A549 (cell line): Measurements from ENCODE around the gene MAP3K4.

Experiments used
- FOSB ChIP-seq: fragments of 250-450 bp; sonication (Bioruptor Pico); IDR thresholded peaks from 2 replicates; pipeline ENCODE4 v1.5.0; 2020; ENCODE audit warnings: mild to moderate bottlenecking, moderate library complexity
- MYC ChIP-seq: IDR thresholded peaks from 2 replicates; pipeline ENCODE4 v1.6.1; 2012; ENCODE audit warnings: mild to moderate bottlenecking, inconsistent platforms, low read length, improper control_type of control experiment, borderline replicate concordance
- POLR2A ChIP-seq: IDR thresholded peaks from 2 replicates; pipeline ENCODE4 v1.6.1; 2012; ENCODE audit warnings: mild to moderate bottlenecking, low read length
- SMC3 ChIP-seq: fragments of >200 bp; sonication (Bioruptor Twin); formaldehyde crosslinking; IDR thresholded peaks from 3 replicates; pipeline ENCODE4 v1.6.1; 2018; ENCODE audit warnings: inconsistent platforms
- TF ChIP-seq, protein P1 (sequence below): IDR thresholded peaks from 2 replicates; pipeline ENCODE4 v1.6.1; 2012
- TF ChIP-seq, protein P2 (sequence below): fragments of 200-600 bp; sonication (generic); IDR thresholded peaks from 2 replicates; pipeline ENCODE4 v1.6.1; 2016; ENCODE audit warnings: antibody characterized with exemption, mild to moderate bottlenecking, moderate library complexity
- TF ChIP-seq, protein P3 (sequence below): fragments of >200 bp; sonication (Bioruptor Twin); formaldehyde crosslinking; IDR thresholded peaks from 3 replicates; pipeline ENCODE4 v1.5.1; 2016
- TF ChIP-seq, protein P4 (sequence below): fragments of >200 bp; sonication (Bioruptor Twin); formaldehyde crosslinking; IDR thresholded peaks from 3 replicates; pipeline ENCODE4 v1.6.1; 2016

DNA sequence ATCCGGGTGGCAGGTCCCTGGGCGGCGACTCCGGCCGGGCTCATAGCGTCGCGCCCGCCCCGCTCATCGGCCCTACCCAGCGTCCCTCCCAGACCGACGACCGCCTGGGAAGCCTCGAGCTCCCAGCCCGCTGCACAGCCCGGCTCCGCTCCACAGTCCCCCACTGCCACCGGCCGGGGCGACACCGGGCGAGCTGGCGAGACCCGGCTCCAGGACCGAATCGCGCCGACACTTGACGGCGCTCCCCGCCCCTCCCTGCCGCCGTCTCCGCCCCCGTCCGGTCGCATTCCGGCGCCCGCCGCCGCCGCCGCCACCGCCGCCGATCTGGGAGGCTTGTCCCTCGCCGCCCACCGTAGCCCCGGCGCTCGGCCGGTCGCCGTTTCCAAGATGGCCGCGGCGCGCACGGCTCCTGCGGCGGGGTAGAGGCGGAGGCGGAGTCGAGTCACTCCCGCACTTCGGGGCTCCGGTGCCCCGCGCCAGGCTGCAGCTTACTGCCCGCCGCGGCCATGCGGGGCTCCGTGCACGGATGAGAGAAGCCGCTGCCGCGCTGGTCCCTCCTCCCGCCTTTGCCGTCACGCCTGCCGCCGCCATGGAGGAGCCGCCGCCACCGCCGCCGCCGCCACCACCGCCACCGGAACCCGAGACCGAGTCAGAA, at the start of gene MAP3K4:
- TF ChIP-seq MYC (no peak), SMC3 (no peak), POLR2A (peak; percentile 61), FOSB (no peak)
- TF ChIP-seq, protein P1, sequence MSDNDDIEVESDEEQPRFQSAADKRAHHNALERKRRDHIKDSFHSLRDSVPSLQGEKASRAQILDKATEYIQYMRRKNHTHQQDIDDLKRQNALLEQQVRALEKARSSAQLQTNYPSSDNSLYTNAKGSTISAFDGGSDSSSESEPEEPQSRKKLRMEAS, result no peak
- TF ChIP-seq, protein P2, sequence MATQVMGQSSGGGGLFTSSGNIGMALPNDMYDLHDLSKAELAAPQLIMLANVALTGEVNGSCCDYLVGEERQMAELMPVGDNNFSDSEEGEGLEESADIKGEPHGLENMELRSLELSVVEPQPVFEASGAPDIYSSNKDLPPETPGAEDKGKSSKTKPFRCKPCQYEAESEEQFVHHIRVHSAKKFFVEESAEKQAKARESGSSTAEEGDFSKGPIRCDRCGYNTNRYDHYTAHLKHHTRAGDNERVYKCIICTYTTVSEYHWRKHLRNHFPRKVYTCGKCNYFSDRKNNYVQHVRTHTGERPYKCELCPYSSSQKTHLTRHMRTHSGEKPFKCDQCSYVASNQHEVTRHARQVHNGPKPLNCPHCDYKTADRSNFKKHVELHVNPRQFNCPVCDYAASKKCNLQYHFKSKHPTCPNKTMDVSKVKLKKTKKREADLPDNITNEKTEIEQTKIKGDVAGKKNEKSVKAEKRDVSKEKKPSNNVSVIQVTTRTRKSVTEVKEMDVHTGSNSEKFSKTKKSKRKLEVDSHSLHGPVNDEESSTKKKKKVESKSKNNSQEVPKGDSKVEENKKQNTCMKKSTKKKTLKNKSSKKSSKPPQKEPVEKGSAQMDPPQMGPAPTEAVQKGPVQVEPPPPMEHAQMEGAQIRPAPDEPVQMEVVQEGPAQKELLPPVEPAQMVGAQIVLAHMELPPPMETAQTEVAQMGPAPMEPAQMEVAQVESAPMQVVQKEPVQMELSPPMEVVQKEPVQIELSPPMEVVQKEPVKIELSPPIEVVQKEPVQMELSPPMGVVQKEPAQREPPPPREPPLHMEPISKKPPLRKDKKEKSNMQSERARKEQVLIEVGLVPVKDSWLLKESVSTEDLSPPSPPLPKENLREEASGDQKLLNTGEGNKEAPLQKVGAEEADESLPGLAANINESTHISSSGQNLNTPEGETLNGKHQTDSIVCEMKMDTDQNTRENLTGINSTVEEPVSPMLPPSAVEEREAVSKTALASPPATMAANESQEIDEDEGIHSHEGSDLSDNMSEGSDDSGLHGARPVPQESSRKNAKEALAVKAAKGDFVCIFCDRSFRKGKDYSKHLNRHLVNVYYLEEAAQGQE, result no peak
- TF ChIP-seq, protein P3, sequence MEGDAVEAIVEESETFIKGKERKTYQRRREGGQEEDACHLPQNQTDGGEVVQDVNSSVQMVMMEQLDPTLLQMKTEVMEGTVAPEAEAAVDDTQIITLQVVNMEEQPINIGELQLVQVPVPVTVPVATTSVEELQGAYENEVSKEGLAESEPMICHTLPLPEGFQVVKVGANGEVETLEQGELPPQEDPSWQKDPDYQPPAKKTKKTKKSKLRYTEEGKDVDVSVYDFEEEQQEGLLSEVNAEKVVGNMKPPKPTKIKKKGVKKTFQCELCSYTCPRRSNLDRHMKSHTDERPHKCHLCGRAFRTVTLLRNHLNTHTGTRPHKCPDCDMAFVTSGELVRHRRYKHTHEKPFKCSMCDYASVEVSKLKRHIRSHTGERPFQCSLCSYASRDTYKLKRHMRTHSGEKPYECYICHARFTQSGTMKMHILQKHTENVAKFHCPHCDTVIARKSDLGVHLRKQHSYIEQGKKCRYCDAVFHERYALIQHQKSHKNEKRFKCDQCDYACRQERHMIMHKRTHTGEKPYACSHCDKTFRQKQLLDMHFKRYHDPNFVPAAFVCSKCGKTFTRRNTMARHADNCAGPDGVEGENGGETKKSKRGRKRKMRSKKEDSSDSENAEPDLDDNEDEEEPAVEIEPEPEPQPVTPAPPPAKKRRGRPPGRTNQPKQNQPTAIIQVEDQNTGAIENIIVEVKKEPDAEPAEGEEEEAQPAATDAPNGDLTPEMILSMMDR, result no peak
- TF ChIP-seq, protein P4, sequence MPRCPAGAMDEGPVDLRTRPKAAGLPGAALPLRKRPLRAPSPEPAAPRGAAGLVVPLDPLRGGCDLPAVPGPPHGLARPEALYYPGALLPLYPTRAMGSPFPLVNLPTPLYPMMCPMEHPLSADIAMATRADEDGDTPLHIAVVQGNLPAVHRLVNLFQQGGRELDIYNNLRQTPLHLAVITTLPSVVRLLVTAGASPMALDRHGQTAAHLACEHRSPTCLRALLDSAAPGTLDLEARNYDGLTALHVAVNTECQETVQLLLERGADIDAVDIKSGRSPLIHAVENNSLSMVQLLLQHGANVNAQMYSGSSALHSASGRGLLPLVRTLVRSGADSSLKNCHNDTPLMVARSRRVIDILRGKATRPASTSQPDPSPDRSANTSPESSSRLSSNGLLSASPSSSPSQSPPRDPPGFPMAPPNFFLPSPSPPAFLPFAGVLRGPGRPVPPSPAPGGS, result no peak
